C4-2B (cell line): Measurements from ENCODE around the gene UQCRHL.

Experiments
- CTCF ChIP-seq: fragments of 450-650 bp; conservative IDR thresholded peaks from 2 replicates; pipeline ENCODE4 v1.5.1; 2017; ENCODE audit warnings: mild to moderate bottlenecking
- ZFX ChIP-seq: fragments of 450-650 bp; IDR thresholded peaks from 2 replicates; pipeline ENCODE4 v1.6.1; 2017

GRCh38 chr1:15764890-15765289 lies 42.6 kb downstream of the UQCRHL start:
- TF ChIP-seq CTCF (no peak), ZFX (no peak)
